ENCODE measurements around the gene STAC3. TPM values are rescaled to one million over a fixed set of nuclear protein-coding genes. Genes with fewer than 3 reads are reported as not detected.

The STAC3 gene
- polyA plus RNA-seq, 4 donors, result 3.4 to 4.5 (median 3.7) TPM

GRCh38 chr12:57236925-57237595 is 13.9 kb downstream of the STAC3 start:
- DNase-seq (ENCODE audit: low read depth in 4 of 4, low spot score in 3 of 4), result no peak

GRCh38 chr12:57236201-57236924 is 14.6 kb downstream of the STAC3 start:
- no peak for DNase-seq (ENCODE audit: low read depth in 4 of 4, low spot score in 3 of 4)

DNA sequence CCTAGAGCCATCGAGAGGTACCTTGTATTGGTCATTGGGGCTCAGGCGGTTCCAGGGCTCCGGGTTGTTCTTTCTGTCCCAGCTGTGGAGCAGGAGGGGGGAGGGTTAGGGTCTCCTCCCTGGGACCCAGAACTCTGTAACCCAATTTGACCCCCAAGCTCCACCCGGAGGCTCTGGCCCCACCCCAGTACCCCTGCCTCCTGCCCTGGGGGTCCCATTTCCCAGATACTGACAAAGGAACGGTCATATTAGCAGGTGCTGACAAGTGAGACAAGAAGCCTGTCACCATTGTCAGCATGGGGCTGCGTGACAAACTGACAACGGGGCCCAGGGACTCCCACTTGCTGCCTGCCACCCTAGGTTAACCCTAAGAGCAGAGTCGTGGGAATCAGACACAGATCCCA is 15.3 kb downstream of the STAC3 start:
- no peak for DNase-seq (ENCODE audit: low read depth in 4 of 4, low spot score in 3 of 4)

- DNase-seq (ENCODE audit: low read depth in 4 of 4, low spot score in 3 of 4), result no peak
Measured at GRCh38 chr12:57235017-57235727, 15.8 kb downstream of the STAC3 start.

DNA sequence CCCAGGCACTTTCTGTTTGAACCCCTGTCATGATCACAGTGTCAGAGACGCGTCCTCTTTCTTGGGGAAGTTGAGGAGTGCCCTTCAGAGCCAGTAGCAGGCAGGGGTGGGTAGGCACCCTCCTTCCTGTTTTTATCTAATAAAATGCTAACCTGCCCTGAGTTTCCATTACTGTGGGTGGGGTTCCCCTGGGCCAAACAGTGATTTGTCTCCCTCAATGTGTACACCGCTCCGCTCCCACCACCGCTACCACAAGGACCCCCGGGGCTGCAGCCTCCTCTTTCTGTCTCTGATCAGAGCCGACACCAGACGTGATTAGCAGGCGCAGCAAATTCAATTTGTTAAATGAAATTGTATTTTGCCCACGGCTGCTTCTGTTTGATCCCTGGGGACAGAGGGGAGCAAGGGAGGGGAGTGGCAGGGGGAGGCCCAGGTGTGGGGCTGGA is 16.4 kb downstream of the STAC3 start:
- DNase-seq (ENCODE audit: low read depth in 4 of 4, low spot score in 3 of 4), result no peak

DNA sequence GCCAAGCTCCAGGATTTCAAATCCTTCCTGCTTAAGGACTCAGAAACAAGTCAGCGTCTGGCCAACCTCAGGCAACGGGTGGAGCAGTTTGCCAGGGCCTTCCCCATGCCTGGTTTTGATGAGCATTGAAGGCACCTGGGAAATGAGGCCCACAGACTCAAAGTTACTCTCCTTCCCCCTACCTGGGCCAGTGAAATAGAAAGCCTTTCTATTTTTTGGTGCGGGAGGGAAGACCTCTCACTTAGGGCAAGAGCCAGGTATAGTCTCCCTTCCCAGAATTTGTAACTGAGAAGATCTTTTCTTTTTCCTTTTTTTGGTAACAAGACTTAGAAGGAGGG is 16.8 kb downstream of the STAC3 start:
- no peak for DNase-seq (ENCODE audit: low read depth in 4 of 4, low spot score in 3 of 4)

DNA sequence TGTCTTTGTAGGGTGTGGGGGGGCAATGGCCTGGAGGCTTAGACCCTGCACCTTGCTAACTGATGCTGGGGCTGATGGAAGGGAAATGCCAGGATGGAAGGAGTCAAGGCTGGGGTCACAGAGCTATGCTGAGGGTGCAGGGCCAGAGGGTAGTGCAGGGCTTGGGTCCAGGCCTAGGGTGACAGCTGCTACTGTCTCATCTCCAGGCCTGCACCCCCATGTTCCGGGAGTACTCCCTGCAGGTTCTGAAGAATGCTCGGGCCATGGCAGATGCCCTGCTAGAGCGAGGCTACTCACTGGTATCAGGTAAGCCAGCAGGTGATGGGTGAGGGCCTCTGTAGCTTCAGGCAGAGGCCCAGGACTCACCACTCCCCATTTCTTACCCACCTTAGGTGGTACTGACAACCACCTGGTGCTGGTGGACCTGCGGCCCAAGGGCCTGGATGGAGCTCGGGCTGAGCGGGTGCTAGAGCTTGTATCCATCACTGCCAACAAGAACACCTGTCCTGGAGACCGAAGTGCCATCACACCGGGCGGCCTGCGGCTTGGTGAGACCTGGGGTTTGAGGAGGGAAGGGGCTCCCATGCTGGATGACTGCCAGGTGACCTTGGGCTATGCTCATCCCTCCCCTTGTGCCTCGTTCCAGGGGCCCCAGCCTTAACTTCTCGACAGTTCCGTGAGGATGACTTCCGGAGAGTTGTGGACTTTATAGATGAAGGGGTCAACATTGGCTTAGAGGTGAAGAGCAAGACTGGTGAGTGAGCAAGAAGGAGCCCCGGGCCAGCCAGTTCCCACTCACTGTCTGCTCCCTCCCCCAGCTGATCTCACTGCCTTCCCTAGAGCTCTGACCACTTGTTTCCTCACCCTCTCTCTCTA is 17.4 kb downstream of the STAC3 start:
- no peak for DNase-seq (ENCODE audit: low read depth in 4 of 4, low spot score in 3 of 4)

- no peak for DNase-seq (ENCODE audit: low read depth in 4 of 4, low spot score in 3 of 4)
Measured at GRCh38 chr12:57232156-57232756, 18.7 kb downstream of the STAC3 start.

GRCh38 chr12:57231276-57232021 is 19.5 kb downstream of the STAC3 start:
- DNase-seq (ENCODE audit: low read depth in 4 of 4, low spot score in 3 of 4), result no peak

GRCh38 chr12:57230381-57231155 is 20.4 kb downstream of the STAC3 start:
- no peak for DNase-seq (ENCODE audit: low read depth in 4 of 4, low spot score in 3 of 4)

- DNase-seq (ENCODE audit: low read depth in 4 of 4, low spot score in 3 of 4), result peak; percentile 92 to 93 (median 92)
Measured at GRCh38 chr12:57229634-57230380, 21.2 kb downstream of the STAC3 start, which contains the start of gene SHMT2. Gene SHMT2, plus strand, starts transcription at chr12:57229711. Its CDS starts 68 bp downstream, at chr12:57229779.

DNA sequence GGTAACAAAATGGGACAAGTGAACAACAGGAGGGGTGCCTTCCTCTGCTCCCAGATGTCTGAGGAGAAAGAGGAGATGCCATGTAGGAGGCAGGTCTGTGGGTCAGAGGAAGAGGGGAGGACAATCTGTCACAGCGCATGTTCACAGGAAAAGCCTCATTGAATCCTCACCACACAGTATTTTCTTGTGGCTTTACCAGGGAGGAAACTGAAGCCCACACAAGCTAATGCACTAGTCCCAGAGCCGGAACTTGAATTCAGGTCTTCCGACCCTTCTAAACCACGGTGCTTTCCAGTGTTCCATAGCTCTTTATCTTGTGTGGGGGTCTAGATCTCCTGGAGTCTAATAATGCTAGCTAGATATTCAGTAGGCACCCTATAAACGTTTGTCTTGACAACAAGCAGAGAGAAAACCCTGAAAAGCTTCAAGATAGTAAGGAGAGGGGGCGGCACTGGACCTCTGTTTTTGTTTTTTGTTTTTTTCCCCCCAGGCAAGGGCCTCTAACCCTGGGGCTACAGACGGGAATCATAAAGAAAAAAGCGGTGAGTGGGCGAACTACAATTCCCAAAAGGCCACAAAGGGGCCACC is 21.8 kb downstream of the STAC3 start:
- DNase-seq (ENCODE audit: low read depth in 4 of 4, low spot score in 3 of 4), result no peak

DNA sequence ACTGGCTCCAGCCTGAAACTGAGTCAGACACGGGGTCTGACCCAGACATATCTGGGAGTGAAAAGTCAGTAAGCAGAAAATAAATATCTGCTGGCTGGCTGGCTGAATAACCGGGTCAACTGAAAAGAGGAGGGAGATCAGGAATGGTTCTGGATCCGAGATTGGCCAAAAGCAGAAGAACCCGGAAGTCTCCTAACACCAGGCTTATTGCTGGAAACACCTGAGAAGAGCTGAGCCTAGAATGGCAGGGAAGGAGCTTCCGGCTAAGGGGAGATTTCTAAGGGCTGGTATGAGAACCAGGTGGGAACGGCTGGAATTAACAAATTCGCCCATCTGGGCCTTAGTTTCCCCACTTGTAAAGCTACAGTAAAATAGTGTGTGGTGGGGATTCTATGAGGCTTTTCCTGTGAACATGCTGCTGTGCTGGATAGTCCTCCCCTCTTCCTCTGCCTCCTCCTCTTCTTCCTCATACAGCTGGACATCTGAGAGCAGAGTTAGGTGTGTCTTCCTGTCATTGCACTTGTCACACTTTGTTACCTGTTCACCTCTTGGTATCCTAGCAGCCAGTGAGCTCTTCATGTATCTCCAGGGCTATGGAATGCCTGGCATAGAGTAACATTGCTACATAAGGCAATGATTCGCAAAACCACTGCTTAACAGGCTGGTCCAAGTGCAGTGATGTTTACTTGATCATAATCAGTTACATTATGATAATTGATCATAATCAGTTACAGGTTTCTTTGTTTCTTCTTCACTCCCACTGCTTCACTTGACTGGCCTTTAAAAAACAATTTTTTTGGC is 23.5 kb downstream of the STAC3 start:
- DNase-seq (ENCODE audit: low read depth in 4 of 4, low spot score in 3 of 4), result no peak

- DNase-seq (ENCODE audit: low read depth in 4 of 4, low spot score in 3 of 4), result no peak
Measured at GRCh38 chr12:57226588-57227314, 24.2 kb downstream of the STAC3 start.

- DNase-seq (ENCODE audit: low read depth in 4 of 4, low spot score in 3 of 4), result no peak
Measured at GRCh38 chr12:57225680-57226210, 25.2 kb downstream of the STAC3 start.
